Gastrocnemius medialis (tissue), 4 donors: ENCODE measurements around the gene GALNT2.

ENCODE experiments used
- POLR2A ChIP-seq, 2 donors: fragments of 450-650 bp; IDR thresholded peaks; one replicate each; pipeline ENCODE4 v1.6.1; 2017; ENCODE audit warnings: antibody characterized with exemption in 2 of 2, mild to moderate bottlenecking in 2 of 2, moderate library complexity in 2 of 2
- TF ChIP-seq, protein P1 (sequence below), 5 experiments: fragments of 450-650 bp in 3 of 5; fragments of 200-600 bp in 2 of 5; sonication (generic) in 2 of 5; IDR thresholded peaks in 4 of 5; conservative IDR thresholded peaks in 1 of 5; 1 replicate in 4 of 5; 2 replicates in 1 of 5; pipeline ENCODE4 v1.5.1; 2016 to 2019; ENCODE audit warnings: antibody characterized with exemption in 5 of 5, mild to moderate bottlenecking in 3 of 5, moderate library complexity in 3 of 5

DNA sequence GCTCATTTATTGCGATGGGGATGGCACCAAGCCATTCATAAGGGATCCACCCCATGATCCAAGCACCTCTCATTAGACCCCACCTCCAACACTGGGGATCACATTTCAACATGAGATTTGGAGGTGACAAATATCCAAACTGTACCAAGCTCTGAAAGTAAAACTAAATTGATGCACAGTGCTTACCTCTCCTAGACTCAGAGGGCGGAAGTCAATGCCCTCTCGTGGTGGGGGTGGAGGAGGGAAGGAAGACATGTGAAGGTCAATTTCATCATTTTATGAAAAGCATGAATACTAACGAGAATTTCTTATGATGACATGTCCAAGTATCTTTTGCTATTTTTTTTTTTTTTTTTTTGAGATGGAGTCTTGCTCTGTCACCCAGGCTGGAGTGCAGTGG lies 239.1 kb downstream of the GALNT2 start:
- TF ChIP-seq, protein P1, sequence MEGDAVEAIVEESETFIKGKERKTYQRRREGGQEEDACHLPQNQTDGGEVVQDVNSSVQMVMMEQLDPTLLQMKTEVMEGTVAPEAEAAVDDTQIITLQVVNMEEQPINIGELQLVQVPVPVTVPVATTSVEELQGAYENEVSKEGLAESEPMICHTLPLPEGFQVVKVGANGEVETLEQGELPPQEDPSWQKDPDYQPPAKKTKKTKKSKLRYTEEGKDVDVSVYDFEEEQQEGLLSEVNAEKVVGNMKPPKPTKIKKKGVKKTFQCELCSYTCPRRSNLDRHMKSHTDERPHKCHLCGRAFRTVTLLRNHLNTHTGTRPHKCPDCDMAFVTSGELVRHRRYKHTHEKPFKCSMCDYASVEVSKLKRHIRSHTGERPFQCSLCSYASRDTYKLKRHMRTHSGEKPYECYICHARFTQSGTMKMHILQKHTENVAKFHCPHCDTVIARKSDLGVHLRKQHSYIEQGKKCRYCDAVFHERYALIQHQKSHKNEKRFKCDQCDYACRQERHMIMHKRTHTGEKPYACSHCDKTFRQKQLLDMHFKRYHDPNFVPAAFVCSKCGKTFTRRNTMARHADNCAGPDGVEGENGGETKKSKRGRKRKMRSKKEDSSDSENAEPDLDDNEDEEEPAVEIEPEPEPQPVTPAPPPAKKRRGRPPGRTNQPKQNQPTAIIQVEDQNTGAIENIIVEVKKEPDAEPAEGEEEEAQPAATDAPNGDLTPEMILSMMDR (IDR thresholded peaks at IDR 0.05 in 4 of 5, conservative IDR thresholded peaks at IDR 0.05 in 1 of 5) = no peak
- TF ChIP-seq POLR2A (IDR thresholded peaks at IDR 0.05) = no peak
